HCT116 (cell line): ENCODE results near the gene DOCK10. TPM values are rescaled to one million over a fixed set of nuclear protein-coding genes. Genes with fewer than 3 reads are reported as not detected.

ENCODE experiments used
- ATAC-seq: fragments of 200-7000 bp; cut with Tn5 transposase; 2 replicates; pipeline ENCODE4 v1.9.1; 2020; ENCODE audit warnings: mild to moderate bottlenecking, moderate library complexity
- BruUV-seq: library from RNA; stranded (reverse); fragments of 400-500 nt; replicated peaks from 2 replicates; lab custom pipeline; 2021; lab: Mats Ljungman, UMichigan
- CTCF ChIA-PET: fragments of 300-600 bp; sonication (Branson Sonifier 250); formaldehyde crosslinking; loops from one replicate; lab custom pipeline; 2021; ENCODE audit warnings: antibody characterized with exemption; lab: Charles Lee
- POLR2A ChIA-PET: fragments of 300-600, 350-600 bp; sonication (Branson Sonifier 250); formaldehyde crosslinking; loops from one replicate; lab custom pipeline; 2021; ENCODE audit warnings: antibody characterized with exemption; lab: Charles Lee
- RAD21 ChIA-PET, 2 experiments: fragments of 300-600 bp; sonication (Branson Sonifier 250); formaldehyde crosslinking; loops; one replicate each; lab custom pipeline; 2023; ENCODE audit warnings: low total read pairs in 2 of 2; ENCODE audit not compliant: uncharacterized antibody in 2 of 2, unreplicated experiment in 2 of 2, low non-redundant PET in 1 of 2; lab: Charles Lee
- DNase-seq: peaks from one replicate; pipeline ENCODE4 v3.0.0-alpha.2; 2010; ENCODE audit warnings: low read depth, low spot score
- H2AFZ ChIP-seq: fragments of 200-600 bp; shearing (Covaris generic), sonication (generic); 2 replicates; pipeline ENCODE4 v1.6.1; 2017; ENCODE audit warnings: low read depth, mixed run types, mixed read lengths, antibody characterized with exemption, low read length; ENCODE audit not compliant: poor library complexity, severe bottlenecking
- H3K27ac ChIP-seq: 2 replicates; pipeline ENCODE4 v1.5.1; 2012; ENCODE audit warnings: low read depth, low read length
- H3K27me3 ChIP-seq: fragments of 200-600 bp; sonication (generic); 2 replicates; pipeline ENCODE4 v1.6.1; 2016; ENCODE audit warnings: mixed run types, low read length, mixed read lengths; ENCODE audit not compliant: insufficient read depth
- H3K36me3 ChIP-seq, 2 experiments: fragments of 200-500 bp in 1 of 2; fragments of 200-600 bp in 1 of 2; sonication (Bioruptor generic) in 1 of 2; sonication (generic) in 1 of 2; 2 replicates each; pipeline versions ENCODE4 v1.5.1 to v1.6.1; 2014 to 2016; ENCODE audit warnings: low read length in 2 of 2, inconsistent platforms in 1 of 2, mixed read lengths in 1 of 2, mixed run types in 1 of 2; ENCODE audit not compliant: insufficient read depth in 2 of 2, control insufficient read depth in 1 of 2
- H3K4me1 ChIP-seq, 2 experiments: fragments of 200-600 bp in 1 of 2; sonication (generic) in 1 of 2; 2 replicates each; pipeline versions ENCODE4 v1.5.1 to v1.6.1; 2012 to 2017; ENCODE audit warnings: low read length in 2 of 2, inconsistent platforms in 1 of 2, mild to moderate bottlenecking in 1 of 2, mixed read lengths in 1 of 2, mixed run types in 1 of 2, moderate library complexity in 1 of 2; ENCODE audit not compliant: insufficient read depth in 2 of 2, control insufficient read depth in 1 of 2
- H3K4me2 ChIP-seq: fragments of 200-600 bp; sonication (generic); 2 replicates; pipeline ENCODE4 v1.6.1; 2017; ENCODE audit warnings: mixed run types, low read length, mixed read lengths
- H3K4me3 ChIP-seq, 2 experiments: fragments of 200-600 bp in 1 of 2; sonication (generic) in 1 of 2; replicated peaks in 1 of 2; 2 replicates each; pipeline ENCODE4 v1.5.1; 2011 to 2016; ENCODE audit warnings: low read length in 2 of 2, control low read depth in 1 of 2, low read depth in 1 of 2, mild to moderate bottlenecking in 1 of 2, mixed read lengths in 1 of 2, mixed run types in 1 of 2
- H3K79me2 ChIP-seq: fragments of 200-600 bp; sonication (generic); 2 replicates; pipeline ENCODE4 v1.6.1; 2017; ENCODE audit warnings: mild to moderate bottlenecking, mixed run types, low read length, moderate library complexity, mixed read lengths; ENCODE audit not compliant: insufficient read depth
- H3K9ac ChIP-seq: fragments of 200-600 bp; sonication (generic); 2 replicates; pipeline ENCODE4 v1.6.1; 2016; ENCODE audit warnings: low read length, mixed read lengths
- H3K9me2 ChIP-seq: fragments of 200-600 bp; sonication (generic), shearing (Covaris generic); 2 replicates; pipeline ENCODE4 v1.6.1; 2017; ENCODE audit warnings: mixed run types, mild to moderate bottlenecking, moderate library complexity; ENCODE audit not compliant: insufficient read depth
- H3K9me3 ChIP-seq, 2 experiments: fragments of 200-500 bp in 1 of 2; fragments of 200-600 bp in 1 of 2; sonication (Bioruptor generic) in 1 of 2; sonication (generic) in 1 of 2; 2 replicates each; pipeline ENCODE4 v1.6.1; 2014 to 2017; ENCODE audit warnings: low read length in 2 of 2, mixed read lengths in 2 of 2, inconsistent platforms in 1 of 2, low read depth in 1 of 2, mild to moderate bottlenecking in 1 of 2, mixed run types in 1 of 2, moderate library complexity in 1 of 2; ENCODE audit not compliant: control insufficient read depth in 1 of 2, insufficient read depth in 1 of 2
- H4K20me1 ChIP-seq: fragments of 200-600 bp; sonication (generic), shearing (Covaris generic); 2 replicates; pipeline ENCODE4 v1.6.1; 2017; ENCODE audit warnings: mixed run types, mild to moderate bottlenecking, moderate library complexity; ENCODE audit not compliant: insufficient read depth
- CEBPB ChIP-seq: IDR thresholded peaks from 2 replicates; pipeline ENCODE4 v1.6.1; 2012; ENCODE audit warnings: low read depth
- EGR1 ChIP-seq: IDR thresholded peaks from 2 replicates; pipeline ENCODE4 v1.6.1; 2012; ENCODE audit warnings: low read depth
- ELF1 ChIP-seq: IDR thresholded peaks from 2 replicates; pipeline ENCODE4 v1.6.1; 2012; ENCODE audit warnings: low read depth, borderline replicate concordance
- EZH2 ChIP-seq: fragments of 200-600 bp; sonication (generic); IDR thresholded peaks from 2 replicates; pipeline ENCODE4 v1.6.1; 2017; ENCODE audit warnings: antibody characterized with exemption, mixed run types
- FOSL1 ChIP-seq: IDR thresholded peaks from 2 replicates; pipeline ENCODE4 v1.6.1; 2012; ENCODE audit warnings: low read depth
- JUND ChIP-seq: IDR thresholded peaks from 2 replicates; pipeline ENCODE4 v1.6.1; 2012
- POLR2A ChIP-seq: IDR thresholded peaks from 2 replicates; pipeline ENCODE4 v1.7.0; 2011; ENCODE audit warnings: borderline replicate concordance; ENCODE audit not compliant: insufficient read depth, insufficient read length; ENCODE audit errors: extremely low read depth
- RAD21 ChIP-seq: IDR thresholded peaks from 2 replicates; pipeline ENCODE4 v1.6.1; 2012; ENCODE audit warnings: low read depth, mild to moderate bottlenecking
- SIN3A ChIP-seq: IDR thresholded peaks from 2 replicates; pipeline ENCODE4 v1.6.1; 2012; ENCODE audit warnings: low read depth
- SRF ChIP-seq: IDR thresholded peaks from 2 replicates; pipeline ENCODE4 v1.6.1; 2012; ENCODE audit warnings: low read depth
- TCF7L2 ChIP-seq: IDR thresholded peaks from 2 replicates; pipeline ENCODE4 v1.7.0; 2011; ENCODE audit warnings: borderline replicate concordance, inconsistent platforms; ENCODE audit not compliant: insufficient read depth, insufficient read length; ENCODE audit errors: extremely low read depth
- YY1 ChIP-seq: IDR thresholded peaks from 2 replicates; pipeline ENCODE4 v1.6.1; 2011; ENCODE audit warnings: low read length, low read depth, moderate library complexity, mild to moderate bottlenecking; ENCODE audit not compliant: insufficient replicate concordance; ENCODE audit errors: extremely low read depth
- ZBTB33 ChIP-seq: IDR thresholded peaks from 2 replicates; pipeline ENCODE4 v1.6.1; 2011; ENCODE audit warnings: mild to moderate bottlenecking, low read length, moderate library complexity; ENCODE audit not compliant: insufficient replicate concordance; ENCODE audit errors: extremely low read depth
- ZFX ChIP-seq: fragments of 450-650 bp; IDR thresholded peaks from 2 replicates; pipeline ENCODE4 v1.6.1; 2017
- ZNF274 ChIP-seq: fragments of 200-500 bp; sonication (Bioruptor generic); IDR thresholded peaks from 2 replicates; pipeline ENCODE4 v1.6.1; 2014; ENCODE audit warnings: mild to moderate bottlenecking, low read depth, low read length, inconsistent platforms
- intact Hi-C: fragments of 100-400 bp; cut with micrococcal nuclease; formaldehyde crosslinking; loops from 2 replicates; pipeline ENCODE4 v1.10.0; 2022
- total RNA-seq: library from RNA; stranded (reverse); gene quantifications from one replicate; pipeline ENCODE4 v1.2.1, GENCODE V29; 2021; ENCODE audit not compliant: unreplicated experiment
- TF ChIP-seq, protein P1 (sequence below): IDR thresholded peaks from 2 replicates; pipeline ENCODE4 v1.6.1; 2012
- TF ChIP-seq, protein P2 (sequence below), 3 experiments: fragments of 200-600 bp in 1 of 3; sonication (generic) in 1 of 3; IDR thresholded peaks in 2 of 3; conservative IDR thresholded peaks in 1 of 3; 2 replicates each; pipeline ENCODE4 v1.5.1; 2012 to 2017; ENCODE audit warnings: low read depth in 2 of 3, low read length in 2 of 3, antibody characterized with exemption in 1 of 3, borderline replicate concordance in 1 of 3, control low read depth in 1 of 3, mild to moderate bottlenecking in 1 of 3, mixed read lengths in 1 of 3, mixed run types in 1 of 3, moderate library complexity in 1 of 3; ENCODE audit not compliant: insufficient read depth in 1 of 3
- TF ChIP-seq, protein P3 (sequence below): IDR thresholded peaks from 2 replicates; pipeline ENCODE4 v1.6.1; 2012

Gene DOCK10
- total RNA-seq, 1 experiment from 2014 or later: 0.54 TPM

- Histone ChIP-seq H3K36me3 (no peaks in the 10 kb centered on the region), H3K9me2 (no peaks in the 10 kb centered on the region), H3K79me2 (no peaks in the 10 kb centered on the region), H3K4me2 (no peak overlapping the region), H3K4me1 (no peaks in the 10 kb centered on the region), H3K27ac (no peak overlapping the region), H3K9ac (no peak overlapping the region), H3K9me3 (no peaks in the 10 kb centered on the region), H2AFZ (no peak overlapping the region), H3K27me3 (no peaks in the 10 kb centered on the region), H4K20me1 (no peaks in the 10 kb centered on the region), H3K4me3 (no peak overlapping the region)
- BruUV-seq: no TSS peak
- RAD21 ChIA-PET: no interaction called here
- DNase-seq (no peak), ATAC-seq (no peak)
- intact Hi-C loops: no loop called here
- no peak for TF ChIP-seq TCF7L2
- no peak for TF ChIP-seq ZBTB33
- TF ChIP-seq ZFX: no peak
- TF ChIP-seq EZH2: no peak
- no peak for TF ChIP-seq ELF1
- no peak for TF ChIP-seq SRF
- TF ChIP-seq JUND: no peak
- TF ChIP-seq, protein P1, sequence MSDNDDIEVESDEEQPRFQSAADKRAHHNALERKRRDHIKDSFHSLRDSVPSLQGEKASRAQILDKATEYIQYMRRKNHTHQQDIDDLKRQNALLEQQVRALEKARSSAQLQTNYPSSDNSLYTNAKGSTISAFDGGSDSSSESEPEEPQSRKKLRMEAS: no peak
- no peak for TF ChIP-seq RAD21
- TF ChIP-seq, protein P2, sequence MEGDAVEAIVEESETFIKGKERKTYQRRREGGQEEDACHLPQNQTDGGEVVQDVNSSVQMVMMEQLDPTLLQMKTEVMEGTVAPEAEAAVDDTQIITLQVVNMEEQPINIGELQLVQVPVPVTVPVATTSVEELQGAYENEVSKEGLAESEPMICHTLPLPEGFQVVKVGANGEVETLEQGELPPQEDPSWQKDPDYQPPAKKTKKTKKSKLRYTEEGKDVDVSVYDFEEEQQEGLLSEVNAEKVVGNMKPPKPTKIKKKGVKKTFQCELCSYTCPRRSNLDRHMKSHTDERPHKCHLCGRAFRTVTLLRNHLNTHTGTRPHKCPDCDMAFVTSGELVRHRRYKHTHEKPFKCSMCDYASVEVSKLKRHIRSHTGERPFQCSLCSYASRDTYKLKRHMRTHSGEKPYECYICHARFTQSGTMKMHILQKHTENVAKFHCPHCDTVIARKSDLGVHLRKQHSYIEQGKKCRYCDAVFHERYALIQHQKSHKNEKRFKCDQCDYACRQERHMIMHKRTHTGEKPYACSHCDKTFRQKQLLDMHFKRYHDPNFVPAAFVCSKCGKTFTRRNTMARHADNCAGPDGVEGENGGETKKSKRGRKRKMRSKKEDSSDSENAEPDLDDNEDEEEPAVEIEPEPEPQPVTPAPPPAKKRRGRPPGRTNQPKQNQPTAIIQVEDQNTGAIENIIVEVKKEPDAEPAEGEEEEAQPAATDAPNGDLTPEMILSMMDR (IDR thresholded peaks at IDR 0.05 in 2 of 3, conservative IDR thresholded peaks at IDR 0.05 in 1 of 3; ENCODE audit: borderline replicate concordance in 1 of 3, insufficient read depth in 1 of 3, low read depth in 2 of 3, low read length in 2 of 3): no peak
- TF ChIP-seq, protein P3, sequence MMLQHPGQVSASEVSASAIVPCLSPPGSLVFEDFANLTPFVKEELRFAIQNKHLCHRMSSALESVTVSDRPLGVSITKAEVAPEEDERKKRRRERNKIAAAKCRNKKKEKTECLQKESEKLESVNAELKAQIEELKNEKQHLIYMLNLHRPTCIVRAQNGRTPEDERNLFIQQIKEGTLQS: no peak
- TF ChIP-seq POLR2A: no peak
- no peak for TF ChIP-seq EGR1
- TF ChIP-seq YY1: no peak
- TF ChIP-seq CEBPB: no peak
- no peak for TF ChIP-seq SIN3A
- no peak for TF ChIP-seq ZNF274
- no peak for TF ChIP-seq FOSL1
- CTCF ChIA-PET: no interaction called here
- POLR2A ChIA-PET: no interaction called here
Measured at GRCh38 chr2:225040856-225041206, 1.4 kb downstream of the DOCK10 start.
